ENCODE measurements around the gene CYSLTR2. TPM values are rescaled to one million over a fixed set of nuclear protein-coding genes. Genes with fewer than 3 reads are reported as not detected.
"Not testable (repeated sequence)": the region's sequence is repeated elsewhere in the genome, so short reads cannot be mapped to it uniquely, and the experiment has no call there.

CYSLTR2 gene
- total RNA-seq, 6 donors from 2014 or later: under 0.01 to 2.0 (median 1.2) TPM

- Histone ChIP-seq H3K4me1 (no peaks in the 10 kb centered on the region), H3K27me3 (no peaks in the 10 kb centered on the region), H3K36me3 (no peaks in the 10 kb centered on the region), H3K4me3 (no peak overlapping the region), H3K27ac (no peak overlapping the region), H3K9me3 (no peaks in the 10 kb centered on the region)
- DNase-seq: no peak
- 76 to 81% methylated on average over 2 of the region's 2 CpGs for WGBS, 2 donors
- ATAC-seq (ENCODE audit: low FRiP score in 2 of 2): peak in 1 of 2 donors; percentile 48
- TF ChIP-seq POLR2AphosphoS5 (IDR thresholded peaks at IDR 0.05) (no peak), EP300 (IDR thresholded peaks at IDR 0.05) (no peak), CTCF (IDR thresholded peaks at IDR 0.05) (no peak), POLR2A (IDR thresholded peaks at IDR 0.05) (no peak)
Observed at GRCh38 chr13:48682436-48682835, 28.7 kb downstream of the CYSLTR2 start.

GRCh38 chr13:48686636-48687210 lies 33.0 kb downstream of the CYSLTR2 start:
- Histone ChIP-seq H3K4me3 (no peak overlapping the region), H3K27ac (no peak overlapping the region), H3K27me3 (no peaks in the 10 kb centered on the region), H3K36me3 (no peaks in the 10 kb centered on the region), H3K4me1 (no peaks in the 10 kb centered on the region), H3K9me3 (no peaks in the 10 kb centered on the region)
- WGBS, 2 donors: 84 to 85% methylated on average over 3 of the region's 3 CpGs
- DNase-seq: no peak
- ATAC-seq (ENCODE audit: low FRiP score in 2 of 2): no peak
- TF ChIP-seq EP300 (IDR thresholded peaks at IDR 0.05) (no peak), POLR2AphosphoS5 (IDR thresholded peaks at IDR 0.05) (no peak), CTCF (IDR thresholded peaks at IDR 0.05) (no peak), POLR2A (IDR thresholded peaks at IDR 0.05) (no peak)

- no peaks in the 10 kb centered on the region for H3K27me3 ChIP-seq
- no peak overlapping the region for H3K27ac ChIP-seq
- H3K4me1 ChIP-seq: no peaks in the 10 kb centered on the region
- ATAC-seq (ENCODE audit: low FRiP score in 2 of 2) (no peak), DNase-seq (no peak)
- WGBS, 2 donors: 94 to 95% methylated on average over 3 of the region's 3 CpGs
- H3K4me3 ChIP-seq: no peak overlapping the region
- no peak for TF ChIP-seq EP300 (IDR thresholded peaks at IDR 0.05)
- TF ChIP-seq CTCF (IDR thresholded peaks at IDR 0.05): no peak
- no peak for TF ChIP-seq POLR2A (IDR thresholded peaks at IDR 0.05)
- TF ChIP-seq POLR2AphosphoS5 (IDR thresholded peaks at IDR 0.05): no peak
- no peaks in the 10 kb centered on the region for H3K36me3 ChIP-seq
- no peaks in the 10 kb centered on the region for H3K9me3 ChIP-seq
Observed at GRCh38 chr13:48687249-48687648, 33.5 kb downstream of the CYSLTR2 start.

- DNase-seq: no peak
- no peak for TF ChIP-seq POLR2AphosphoS5 (IDR thresholded peaks at IDR 0.05)
- 51 to 66% methylated on average over 3 of the region's 3 CpGs for WGBS, 2 donors
Observed at GRCh38 chr13:48693998-48694397, 40.3 kb downstream of the CYSLTR2 start.

GRCh38 chr13:48695776-48696175 lies 42.0 kb downstream of the CYSLTR2 start:
- ATAC-seq (ENCODE audit: low FRiP score in 2 of 2): no peak
- Histone ChIP-seq H3K4me1 (no peaks in the 10 kb centered on the region), H3K27ac (no peak overlapping the region), H3K4me3 (no peak overlapping the region), H3K9me3 (no peaks in the 10 kb centered on the region), H3K36me3 (no peaks in the 10 kb centered on the region), H3K27me3 (no peaks in the 10 kb centered on the region)
- no peak for DNase-seq
- TF ChIP-seq POLR2AphosphoS5 (IDR thresholded peaks at IDR 0.05): no peak
- WGBS, 2 donors: 60 to 94% methylated on average over 2 of the region's 2 CpGs

More at GRCh38 chr13:48693998-48694397, 40.3 kb downstream of the CYSLTR2 start:
- Histone ChIP-seq H3K9me3 (no peaks in the 10 kb centered on the region), H3K4me1 (no peaks in the 10 kb centered on the region), H3K4me3 (no peak overlapping the region), H3K36me3 (no peaks in the 10 kb centered on the region), H3K27ac (no peak overlapping the region), H3K27me3 (no peaks in the 10 kb centered on the region)
- no peak for ATAC-seq (ENCODE audit: low FRiP score in 2 of 2)

- not testable (repeated sequence) for H3K36me3 ChIP-seq; H3K4me1 ChIP-seq; H3K27ac ChIP-seq; H3K4me3 ChIP-seq; H3K9me3 ChIP-seq; H3K27me3 ChIP-seq; ATAC-seq (ENCODE audit: low FRiP score in 2 of 2)
- peak in 1 of 2 donors; percentile 57 for DNase-seq
- 96% methylated on average over 12 of the region's 12 CpGs for WGBS, 2 donors
Observed at GRCh38 chr13:48696676-48697075, 42.9 kb downstream of the CYSLTR2 start.

Measured in upper lobe of left lung (tissue), 6 donors.